NCI-H82 (cell line): ENCODE results near the gene ZEB2.

ENCODE experiments used
- DNase-seq: peaks from one replicate; lab custom pipeline; 2025; lab: John Stamatoyannopoulos, UW

Gene ZEB2

DNA sequence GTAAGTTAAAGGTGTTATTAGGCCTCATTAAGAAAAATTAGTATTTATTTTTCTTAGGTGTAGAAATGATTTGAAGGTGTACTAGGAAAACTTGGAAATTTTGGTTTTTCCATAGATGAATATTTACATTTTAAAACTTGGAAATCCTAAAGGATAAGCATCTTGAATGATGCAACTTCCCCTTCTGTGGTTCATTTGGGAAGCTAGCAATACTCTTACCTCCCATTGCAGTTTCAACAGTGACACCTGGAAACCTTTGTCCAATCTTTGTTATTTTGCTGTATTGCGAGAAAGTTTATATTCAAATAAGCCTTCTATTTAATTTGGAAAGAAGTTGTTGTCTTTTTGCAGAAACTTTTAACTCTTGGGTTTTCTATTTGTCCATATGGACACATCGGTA lies 68.5 kb downstream of the ZEB2 start:
- no peak for DNase-seq

DNA sequence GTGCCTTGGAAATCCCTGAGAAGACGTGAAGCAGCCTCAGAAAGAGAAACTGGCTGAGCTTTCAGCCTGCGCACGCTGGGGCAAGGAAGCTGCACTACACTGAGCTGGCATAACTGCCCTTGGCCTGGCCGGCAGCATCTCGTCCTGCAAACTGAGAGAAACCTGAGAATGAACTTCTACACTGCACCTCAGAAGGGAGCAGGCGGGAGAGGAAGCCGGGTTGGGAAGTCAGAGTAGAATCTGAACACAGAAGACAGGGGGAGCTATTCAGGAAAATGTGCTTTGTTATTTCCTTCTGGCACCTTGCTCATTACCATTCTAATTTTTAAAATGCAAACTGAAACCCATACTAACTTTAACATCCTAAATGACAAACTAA lies 70.9 kb downstream of the ZEB2 start:
- no peak for DNase-seq

- DNase-seq, result no peak
Measured at GRCh38 chr2:144448389-144449027, 71.4 kb downstream of the ZEB2 start.

- no peak for DNase-seq
Measured at GRCh38 chr2:144447535-144447934, 72.4 kb downstream of the ZEB2 start.

GRCh38 chr2:144446136-144446535 lies 73.8 kb downstream of the ZEB2 start:
- no peak for DNase-seq

DNA sequence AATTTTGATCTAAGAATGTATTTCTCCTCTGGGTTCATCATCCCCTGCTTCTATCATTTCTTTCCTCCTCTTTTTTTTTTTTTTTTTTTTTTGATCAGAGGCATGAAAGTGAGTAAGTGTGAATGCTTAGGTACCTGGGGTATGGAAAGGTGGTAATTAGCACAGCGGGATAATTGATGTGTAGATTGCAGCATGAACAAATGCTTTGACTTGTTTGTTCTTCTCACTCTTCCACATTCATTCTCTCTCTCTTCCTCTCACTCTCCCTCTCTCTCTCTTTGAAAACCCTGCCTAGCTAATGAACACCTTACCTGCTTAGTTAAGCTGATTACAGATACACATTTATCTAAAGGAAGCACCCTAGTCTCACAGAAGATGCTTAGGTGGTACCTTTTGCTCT lies 74.7 kb downstream of the ZEB2 start:
- no peak for DNase-seq

GRCh38 chr2:144443837-144444817 lies 75.8 kb downstream of the ZEB2 start:
- DNase-seq, result peak; percentile 59

GRCh38 chr2:144441711-144442141 lies 78.2 kb downstream of the ZEB2 start:
- DNase-seq, result no peak

GRCh38 chr2:144439993-144440392 lies 79.9 kb downstream of the ZEB2 start:
- no peak for DNase-seq

- DNase-seq, result peak; percentile 69
Measured at GRCh38 chr2:144438801-144439631, 80.9 kb downstream of the ZEB2 start.

- DNase-seq, result no peak
Measured at GRCh38 chr2:144437636-144438035, 82.3 kb downstream of the ZEB2 start.

- DNase-seq, result no peak
Measured at GRCh38 chr2:144434425-144435222, 85.3 kb downstream of the ZEB2 start.

DNA sequence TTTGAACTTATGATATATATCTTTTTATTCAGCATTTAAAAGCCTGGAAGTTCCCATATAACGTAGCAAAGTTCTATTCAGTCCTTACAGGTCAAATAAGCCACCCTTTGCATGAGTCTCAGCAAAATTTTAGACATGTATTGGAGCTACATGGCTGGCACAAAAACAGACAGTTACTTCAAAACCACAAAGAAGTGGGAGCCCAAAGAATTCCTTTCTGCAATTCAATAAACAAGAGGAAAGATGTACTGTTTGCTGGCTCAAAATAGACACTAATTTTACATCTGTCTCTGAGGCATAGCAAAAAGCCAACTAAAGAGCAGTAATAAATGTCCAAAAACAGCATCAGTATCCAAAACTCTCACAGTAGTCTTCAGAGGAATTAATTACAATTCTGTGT lies 87.0 kb downstream of the ZEB2 start:
- no peak for DNase-seq

DNA sequence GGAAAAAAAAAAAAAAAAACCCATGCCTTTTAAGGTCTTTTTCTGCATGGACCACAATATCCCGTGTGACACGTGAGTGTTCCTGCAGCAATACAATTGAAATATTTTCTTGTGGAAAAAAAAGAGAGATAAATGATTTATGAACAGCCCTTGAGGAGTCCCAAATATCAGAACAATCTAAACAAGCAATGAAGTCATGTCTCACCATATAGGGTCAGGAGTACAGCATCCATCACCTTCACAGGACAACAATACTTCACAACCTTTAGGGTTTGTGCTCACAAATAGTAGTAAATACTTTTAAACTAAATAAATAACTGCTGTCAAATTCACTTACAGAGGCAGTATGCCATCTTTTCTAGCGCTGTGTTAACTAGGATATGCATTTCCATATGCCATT lies 87.9 kb downstream of the ZEB2 start:
- no peak for DNase-seq

DNA sequence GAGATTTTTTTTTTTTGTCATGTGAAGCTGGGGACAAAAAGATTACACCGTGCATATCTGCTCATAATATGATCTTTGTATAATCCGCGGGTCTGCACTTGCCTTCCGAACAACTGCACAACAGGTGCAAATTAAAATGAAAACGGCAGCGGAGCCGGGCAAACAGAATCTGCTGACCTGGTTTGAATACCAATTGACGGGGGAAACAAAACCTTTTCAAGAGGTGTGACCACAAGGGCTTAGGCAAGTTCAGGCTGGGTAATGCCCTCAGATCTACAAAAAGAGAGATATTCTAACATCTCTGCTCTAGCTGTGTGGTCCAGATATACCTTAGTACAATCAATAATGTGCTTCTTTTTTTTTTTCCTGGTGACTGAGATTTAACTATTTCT lies 88.5 kb downstream of the ZEB2 start:
- no peak for DNase-seq

DNA sequence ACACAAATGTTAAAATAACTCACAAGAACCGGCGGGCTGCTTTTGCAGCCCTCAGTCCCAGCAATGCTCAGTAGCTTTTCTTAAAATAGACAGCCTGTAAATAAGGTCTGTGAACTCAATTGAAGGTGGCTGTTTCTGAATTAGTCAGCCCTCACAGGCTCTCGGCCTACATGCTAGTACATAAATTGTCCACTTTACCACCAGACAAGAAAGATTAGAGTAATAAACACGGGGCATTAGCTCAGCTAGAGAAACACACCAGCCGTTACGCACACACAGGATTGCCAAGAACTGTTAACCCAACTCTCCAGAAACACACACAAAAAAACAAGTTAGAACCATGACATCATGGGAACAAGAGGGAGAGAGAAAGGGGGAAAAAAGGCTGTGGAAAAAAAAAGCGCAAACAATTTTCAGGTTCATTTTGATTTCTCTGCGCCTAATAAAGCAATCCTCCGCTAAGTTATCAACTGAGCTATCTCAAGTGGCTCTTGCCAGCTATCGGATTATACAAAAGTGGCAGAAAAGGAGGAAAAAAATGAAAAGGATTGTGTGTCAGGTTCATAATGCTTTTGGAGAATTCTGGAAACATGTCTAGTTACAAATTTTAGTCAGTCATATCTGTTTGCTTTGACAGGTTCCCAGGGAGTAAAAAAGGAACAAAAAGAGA lies 89.1 kb downstream of the ZEB2 start:
- DNase-seq, result peak; percentile 8

DNA sequence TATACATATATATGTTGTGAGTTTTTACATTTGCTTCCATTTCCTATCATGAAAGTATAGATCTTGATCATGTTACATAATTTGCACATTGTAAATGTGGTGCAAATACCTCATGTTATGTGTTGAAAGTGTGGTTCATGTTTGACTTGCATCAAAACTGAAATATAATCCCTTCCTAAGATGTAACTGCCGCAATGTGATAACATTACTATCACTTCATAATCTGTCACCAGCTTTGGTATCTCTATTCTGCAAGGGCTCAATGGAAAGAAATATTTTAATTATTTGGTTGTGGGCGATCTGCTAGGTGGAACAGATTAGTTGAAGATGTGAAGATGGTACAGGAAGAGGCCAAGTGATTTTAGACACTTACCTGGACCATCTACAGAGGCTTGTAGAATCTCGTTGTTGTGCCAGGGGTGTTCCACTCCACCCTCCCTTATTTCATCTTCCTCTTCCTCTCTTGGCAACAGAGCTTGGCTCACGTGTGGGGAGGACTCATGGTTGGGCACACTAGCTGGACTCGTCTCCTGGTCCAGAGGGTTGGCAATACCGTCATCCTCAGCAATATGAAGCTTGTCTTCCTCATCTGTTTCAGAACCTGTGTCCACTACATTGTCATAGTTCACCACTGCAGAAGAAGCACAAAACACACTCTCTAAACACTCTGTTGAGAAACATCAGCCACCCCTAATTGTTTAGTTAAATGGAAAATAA lies 90.4 kb downstream of the ZEB2 start:
- no peak for DNase-seq

DNA sequence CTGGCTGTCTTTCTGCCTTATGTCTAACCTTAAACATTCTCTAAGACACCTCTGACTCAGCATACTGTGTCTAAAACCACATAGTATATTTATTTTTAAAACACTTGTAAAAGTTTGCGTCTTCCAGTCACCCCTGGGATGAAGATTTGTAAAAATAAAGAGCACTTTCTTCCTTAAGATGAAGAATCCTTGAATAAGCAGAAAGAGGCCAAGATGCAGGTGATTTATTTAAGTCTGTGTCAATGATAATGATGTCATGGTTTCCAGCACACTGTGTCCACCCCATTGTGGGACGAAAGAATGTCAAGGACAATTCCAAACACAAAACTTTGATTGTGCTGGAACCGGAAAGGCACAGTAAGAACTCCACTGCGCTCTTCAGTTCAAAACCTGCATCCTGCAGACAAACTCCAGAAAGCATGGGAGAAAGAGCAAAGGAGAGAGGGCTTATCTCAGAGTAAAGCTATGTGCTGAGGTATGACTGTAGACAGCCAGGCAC lies 92.9 kb downstream of the ZEB2 start:
- no peak for DNase-seq

DNA sequence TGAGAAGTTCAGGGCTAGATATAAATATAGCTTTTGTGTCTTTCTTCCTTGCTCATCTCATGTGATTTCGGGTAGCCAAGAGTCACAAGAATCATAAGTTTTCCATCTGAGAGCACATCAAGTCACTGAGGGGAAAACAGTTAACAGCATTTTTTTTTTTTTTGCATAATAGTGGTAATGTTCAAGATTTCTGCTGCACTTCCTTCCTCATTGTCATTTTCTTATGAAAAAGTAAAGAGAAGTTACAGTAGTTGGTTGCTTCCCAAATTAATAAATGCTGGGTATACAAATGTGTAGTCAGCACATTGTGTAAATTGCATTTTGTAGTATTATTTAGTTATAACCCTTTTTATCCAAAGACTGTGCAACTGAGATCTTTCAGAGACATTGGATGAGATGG lies 93.6 kb downstream of the ZEB2 start:
- DNase-seq, result no peak

DNA sequence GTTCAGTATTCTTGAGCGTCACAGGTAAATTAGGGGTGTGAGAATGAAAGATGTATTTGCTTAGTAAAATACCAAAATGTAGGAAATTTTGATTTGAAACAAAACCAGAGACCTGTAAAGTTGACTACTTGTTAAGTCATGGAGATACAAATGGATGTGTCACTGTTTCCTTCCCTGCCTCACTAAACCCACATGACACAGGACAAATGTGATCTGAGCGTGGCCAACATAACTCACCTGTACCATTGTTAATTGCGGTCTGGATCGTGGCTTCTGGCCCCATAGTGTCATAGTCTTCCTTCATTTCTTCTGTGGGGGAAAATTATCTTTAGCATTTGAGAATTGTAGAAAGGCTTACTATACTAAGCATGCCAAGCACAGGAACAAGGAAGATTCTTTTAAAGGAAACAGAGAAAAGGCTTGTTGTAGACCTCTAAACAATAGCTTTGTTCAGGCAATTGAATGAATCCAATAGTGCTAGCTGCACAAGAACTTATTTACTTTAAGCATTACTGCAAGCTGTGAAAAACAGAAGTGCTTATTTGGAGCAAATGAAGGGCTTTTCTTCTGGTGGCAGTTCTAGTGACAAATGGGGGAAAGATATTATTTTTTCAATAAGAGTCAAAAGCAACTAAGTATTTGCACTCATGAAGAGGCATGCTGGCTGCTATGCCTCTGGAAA lies 95.2 kb downstream of the ZEB2 start:
- no peak for DNase-seq
